GM12872 (cell line): ENCODE data around the gene C7orf33.

Experiments used
- TF ChIP-seq, protein P1 (sequence below): IDR thresholded peaks from 3 replicates; pipeline ENCODE4 v1.5.1; 2011; ENCODE audit warnings: low read depth, mild to moderate bottlenecking, low read length, moderate library complexity; ENCODE audit not compliant: insufficient read depth

C7orf33 gene

DNA sequence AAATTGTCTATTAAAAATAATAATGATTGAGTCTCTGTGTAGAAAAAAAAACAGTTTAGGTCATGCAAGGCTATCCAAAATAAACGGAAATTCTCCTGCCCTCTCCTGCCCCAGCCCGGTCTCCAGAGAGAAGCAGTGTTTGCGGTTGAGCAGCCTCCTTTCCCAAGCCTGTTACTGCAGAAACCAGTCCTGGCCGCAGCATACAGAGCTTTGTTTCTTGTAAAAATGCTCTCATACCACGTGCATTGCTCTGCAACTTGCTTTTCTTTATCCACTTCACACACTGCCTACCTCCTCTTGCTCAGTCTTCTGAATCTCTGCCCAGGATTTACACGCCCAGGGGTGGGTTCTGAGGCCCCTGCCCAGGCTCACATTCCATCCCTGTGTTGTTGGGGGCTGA lies 73.8 kb downstream of the C7orf33 start:
- TF ChIP-seq, protein P1, sequence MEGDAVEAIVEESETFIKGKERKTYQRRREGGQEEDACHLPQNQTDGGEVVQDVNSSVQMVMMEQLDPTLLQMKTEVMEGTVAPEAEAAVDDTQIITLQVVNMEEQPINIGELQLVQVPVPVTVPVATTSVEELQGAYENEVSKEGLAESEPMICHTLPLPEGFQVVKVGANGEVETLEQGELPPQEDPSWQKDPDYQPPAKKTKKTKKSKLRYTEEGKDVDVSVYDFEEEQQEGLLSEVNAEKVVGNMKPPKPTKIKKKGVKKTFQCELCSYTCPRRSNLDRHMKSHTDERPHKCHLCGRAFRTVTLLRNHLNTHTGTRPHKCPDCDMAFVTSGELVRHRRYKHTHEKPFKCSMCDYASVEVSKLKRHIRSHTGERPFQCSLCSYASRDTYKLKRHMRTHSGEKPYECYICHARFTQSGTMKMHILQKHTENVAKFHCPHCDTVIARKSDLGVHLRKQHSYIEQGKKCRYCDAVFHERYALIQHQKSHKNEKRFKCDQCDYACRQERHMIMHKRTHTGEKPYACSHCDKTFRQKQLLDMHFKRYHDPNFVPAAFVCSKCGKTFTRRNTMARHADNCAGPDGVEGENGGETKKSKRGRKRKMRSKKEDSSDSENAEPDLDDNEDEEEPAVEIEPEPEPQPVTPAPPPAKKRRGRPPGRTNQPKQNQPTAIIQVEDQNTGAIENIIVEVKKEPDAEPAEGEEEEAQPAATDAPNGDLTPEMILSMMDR: no peak

DNA sequence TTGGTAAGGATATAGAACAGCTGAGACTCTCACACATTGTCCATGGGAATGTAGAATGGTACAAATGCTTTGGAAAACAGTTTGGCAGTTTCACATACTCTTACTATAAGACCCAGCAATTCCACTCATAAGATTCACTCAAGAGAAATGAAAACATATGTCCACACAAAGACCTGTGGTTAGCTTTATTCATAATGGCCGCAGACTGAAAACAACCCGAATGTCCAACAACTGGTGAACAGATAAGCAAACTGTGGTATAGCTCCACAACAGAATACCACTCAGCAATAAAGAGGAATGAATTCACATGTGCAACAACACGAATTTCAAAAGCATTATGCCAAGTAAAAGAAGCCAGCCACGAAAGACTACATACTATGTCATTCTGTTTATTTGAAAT lies 74.7 kb downstream of the C7orf33 start:
- TF ChIP-seq, protein P1: no peak
